Right atrium auricular region (tissue), 2 donors: Measurements from ENCODE around the gene ACTN2. TPM values are rescaled to one million over a fixed set of nuclear protein-coding genes. Genes with fewer than 3 reads are reported as not detected.

Experiments used
- DNase-seq: peaks from one replicate; pipeline ENCODE4 v3.0.0-alpha.2; 2019; ENCODE audit warnings: low spot score
- H3K27ac ChIP-seq, 2 donors: fragments of 200-600 bp; sonication (generic); 1 replicate in 1 of 2; 2 replicates in 1 of 2; pipeline ENCODE4 v1.5.1; 2016 to 2019
- H3K27me3 ChIP-seq, 2 donors: fragments of 200-600 bp; sonication (generic); one replicate each; pipeline versions ENCODE4 v1.5.1 to v1.6.0; 2017 to 2019
- H3K36me3 ChIP-seq: fragments of 200-600 bp; sonication (generic); one replicate; pipeline ENCODE4 v1.5.1; 2016
- H3K4me1 ChIP-seq, 2 donors: fragments of 200-600 bp; sonication (generic); one replicate each; pipeline versions ENCODE4 v1.5.1 to v1.6.0; 2017 to 2019
- H3K4me3 ChIP-seq, 2 donors: fragments of 200-600 bp; sonication (generic); 1 replicate in 1 of 2; 2 replicates in 1 of 2; pipeline ENCODE4 v1.5.1; 2017 to 2019; ENCODE audit warnings: mild to moderate bottlenecking in 1 of 2, moderate library complexity in 1 of 2
- H3K9me3 ChIP-seq, 2 donors: fragments of 200-600 bp; sonication (generic); one replicate each; pipeline ENCODE4 v1.5.1; 2019
- CTCF ChIP-seq, 2 donors: fragments of 200-600 bp; sonication (generic); IDR thresholded peaks; one replicate each; pipeline ENCODE4 v1.5.1; 2019; ENCODE audit warnings: antibody characterized with exemption in 2 of 2
- total RNA-seq, 2 donors: library from RNA; depleted of rRNA; stranded (reverse); fragments of >200 nt; gene quantifications; one replicate each; pipeline ENCODE4 v1.1.0, GENCODE V29; 2016

ACTN2 gene
- total RNA-seq, 2 donors from 2014 or later, result 595 to 1,486 TPM

DNA sequence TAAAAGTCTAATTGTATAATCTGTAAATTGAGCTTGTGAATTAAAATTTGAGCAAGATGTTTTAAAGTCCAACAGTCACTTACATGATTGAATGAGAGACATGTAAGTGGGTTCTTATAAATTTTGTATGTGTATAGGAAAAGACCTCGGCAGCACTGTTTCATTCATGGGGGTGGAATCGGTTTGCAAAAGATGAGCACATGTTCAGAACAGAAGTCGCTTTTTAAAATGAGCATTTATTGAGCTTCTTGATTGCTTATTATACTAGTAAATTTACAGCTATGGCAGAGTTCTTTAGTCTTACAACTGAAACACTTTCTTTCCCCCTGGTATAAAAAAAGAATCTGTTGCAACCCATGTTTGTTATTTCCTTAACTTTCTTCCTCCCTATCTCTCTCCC lies 33.9 kb downstream of the ACTN2 start:
- Histone ChIP-seq H3K36me3 (peaks cover 57% of the 10 kb centered on the region), H3K4me3 (no peak overlapping the region), H3K27ac (no peak overlapping the region), H3K27me3 (no peaks in the 10 kb centered on the region), H3K4me1 (peaks cover 0 to 57% of the 10 kb centered on the region in 2 donors), H3K9me3 (no peaks in the 10 kb centered on the region)
- no peak for TF ChIP-seq CTCF (IDR thresholded peaks at IDR 0.05)
- no peak for DNase-seq

DNA sequence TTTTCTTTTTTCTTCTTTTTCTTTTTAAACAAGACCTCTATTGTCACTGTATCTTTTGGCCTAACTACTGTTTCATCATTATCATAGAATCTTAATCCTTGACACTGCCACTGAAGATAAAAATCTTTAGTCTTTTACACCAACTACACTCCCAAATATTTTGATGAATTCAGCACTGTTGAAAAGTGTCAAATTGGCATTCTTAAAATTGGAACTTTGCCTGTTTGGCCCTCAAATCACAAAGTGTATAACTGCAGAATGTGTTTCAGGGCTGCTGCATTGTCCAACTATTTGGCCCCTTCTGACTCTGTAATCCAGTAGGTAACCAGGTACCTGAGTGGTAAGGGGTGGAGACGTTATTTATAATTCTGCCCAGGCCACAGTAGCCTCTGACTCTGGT lies 34.3 kb downstream of the ACTN2 start:
- Histone ChIP-seq H3K27me3 (no peaks in the 10 kb centered on the region), H3K9me3 (no peaks in the 10 kb centered on the region), H3K27ac (no peak overlapping the region), H3K4me3 (no peak overlapping the region), H3K4me1 (peaks cover 0 to 57% of the 10 kb centered on the region in 2 donors), H3K36me3 (peaks cover 59% of the 10 kb centered on the region)
- TF ChIP-seq CTCF (IDR thresholded peaks at IDR 0.05), result no peak
- no peak for DNase-seq

GRCh38 chr1:236724049-236724448 lies 37.8 kb downstream of the ACTN2 start:
- no peak for TF ChIP-seq CTCF (IDR thresholded peaks at IDR 0.05)
- peaks cover 0 to 33% of the 10 kb centered on the region in 2 donors for H3K4me1 ChIP-seq
- no peaks in the 10 kb centered on the region for H3K9me3 ChIP-seq
- H3K27ac ChIP-seq, result no peak overlapping the region
- H3K27me3 ChIP-seq, result no peaks in the 10 kb centered on the region
- H3K36me3 ChIP-seq, result peaks cover 76% of the 10 kb centered on the region
- no peak for DNase-seq
- no peak overlapping the region for H3K4me3 ChIP-seq

- Histone ChIP-seq H3K4me1 (peaks cover 0 to 29% of the 10 kb centered on the region in 2 donors), H3K9me3 (no peaks in the 10 kb centered on the region), H3K27me3 (no peaks in the 10 kb centered on the region), H3K36me3 (peaks cover 72% of the 10 kb centered on the region), H3K4me3 (no peak overlapping the region), H3K27ac (no peak overlapping the region)
- no peak for DNase-seq
- TF ChIP-seq CTCF (IDR thresholded peaks at IDR 0.05), result no peak
These were observed 38.2 kb downstream of the ACTN2 start for GRCh38 chr1:236724506-236724905.

GRCh38 chr1:236725668-236726067 lies 39.4 kb downstream of the ACTN2 start:
- Histone ChIP-seq H3K4me3 (no peak overlapping the region), H3K9me3 (no peaks in the 10 kb centered on the region), H3K4me1 (peaks cover 0 to 27% of the 10 kb centered on the region in 2 donors), H3K27ac (peak overlapping the region in 1 of 2 donors; percentile 39), H3K36me3 (peaks cover 67% of the 10 kb centered on the region), H3K27me3 (no peaks in the 10 kb centered on the region)
- DNase-seq, result no peak
- no peak for TF ChIP-seq CTCF (IDR thresholded peaks at IDR 0.05)

GRCh38 chr1:236727521-236727920 lies 41.2 kb downstream of the ACTN2 start:
- TF ChIP-seq CTCF (IDR thresholded peaks at IDR 0.05), result no peak
- Histone ChIP-seq H3K4me3 (no peak overlapping the region), H3K27me3 (no peaks in the 10 kb centered on the region), H3K9me3 (no peaks in the 10 kb centered on the region), H3K4me1 (peaks cover 0 to 31% of the 10 kb centered on the region in 2 donors), H3K36me3 (peaks cover 71% of the 10 kb centered on the region), H3K27ac (peak overlapping the region; percentile 40 to 53)
- DNase-seq, result no peak
